Esophagus squamous epithelium (tissue), 5 donors: ENCODE data around the gene HES4. TPM values are rescaled to one million over a fixed set of nuclear protein-coding genes. Genes with fewer than 3 reads are reported as not detected.

Experiments used
- DNase-seq: peaks from one replicate; lab custom pipeline; 2025; lab: John Stamatoyannopoulos, UW
- H3K27ac ChIP-seq, 4 donors: fragments of 200-600 bp; sonication (generic); one replicate each; pipeline ENCODE4 v1.5.1; 2016 to 2019; ENCODE audit warnings: mild to moderate bottlenecking in 1 of 4
- H3K27me3 ChIP-seq, 4 donors: fragments of 200-600 bp; sonication (generic); 1 replicate in 3 of 4; 2 replicates in 1 of 4; pipeline versions ENCODE4 v1.5.1 to v1.6.0; 2017 to 2021; ENCODE audit warnings: antibody characterized with exemption in 1 of 4
- H3K36me3 ChIP-seq, 3 donors: fragments of 200-600 bp; sonication (generic); one replicate each; pipeline ENCODE4 v1.5.1; 2016 to 2019
- H3K4me1 ChIP-seq, 3 donors: fragments of 200-600 bp; sonication (generic); one replicate each; pipeline ENCODE4 v1.5.1; 2017 to 2019
- H3K4me3 ChIP-seq, 4 donors: fragments of 200-600 bp; sonication (generic); 1 replicate in 3 of 4; 2 replicates in 1 of 4; pipeline ENCODE4 v1.5.1; 2016 to 2019; ENCODE audit warnings: mild to moderate bottlenecking in 2 of 4, moderate library complexity in 1 of 4
- H3K9me3 ChIP-seq, 3 donors: fragments of 200-600 bp; sonication (generic); one replicate each; pipeline ENCODE4 v1.5.1; 2016 to 2019
- CTCF ChIP-seq, 6 experiments: fragments of 450-650 bp in 4 of 6; fragments of 200-600 bp in 2 of 6; sonication (generic) in 2 of 6; IDR thresholded peaks; one replicate each; pipeline ENCODE4 v1.5.1; 2016 to 2019; ENCODE audit warnings: antibody characterized with exemption in 6 of 6, mild to moderate bottlenecking in 4 of 6, moderate library complexity in 4 of 6
- POLR2A ChIP-seq, 4 donors: fragments of 450-650 bp; IDR thresholded peaks; one replicate each; pipeline ENCODE4 v1.6.1; 2017; ENCODE audit warnings: antibody characterized with exemption in 4 of 4, mild to moderate bottlenecking in 4 of 4, moderate library complexity in 3 of 4
- WGBS, 2 donors: methylation state at CpG; one replicate each; pipeline ENCODE4 v1.1.5; 2018; 5-methylcytosine and 5-hydroxymethylcytosine counted together
- intact Hi-C: fragments of 100-400 bp; cut with DNase I; formaldehyde crosslinking; loops from one replicate; pipeline ENCODE4 v1.15.0; 2022
- total RNA-seq, 4 donors: library from RNA; depleted of rRNA; stranded (reverse); fragments of >200 nt; gene quantifications; one replicate each; pipeline ENCODE4 v1.1.0, GENCODE V29; 2016
- donor health status: DM: yes; HTN: yes; CAD: no.

The HES4 gene
- total RNA-seq, 4 donors from 2014 or later = 15.1 to 16.2 (median 15.3) TPM

DNA sequence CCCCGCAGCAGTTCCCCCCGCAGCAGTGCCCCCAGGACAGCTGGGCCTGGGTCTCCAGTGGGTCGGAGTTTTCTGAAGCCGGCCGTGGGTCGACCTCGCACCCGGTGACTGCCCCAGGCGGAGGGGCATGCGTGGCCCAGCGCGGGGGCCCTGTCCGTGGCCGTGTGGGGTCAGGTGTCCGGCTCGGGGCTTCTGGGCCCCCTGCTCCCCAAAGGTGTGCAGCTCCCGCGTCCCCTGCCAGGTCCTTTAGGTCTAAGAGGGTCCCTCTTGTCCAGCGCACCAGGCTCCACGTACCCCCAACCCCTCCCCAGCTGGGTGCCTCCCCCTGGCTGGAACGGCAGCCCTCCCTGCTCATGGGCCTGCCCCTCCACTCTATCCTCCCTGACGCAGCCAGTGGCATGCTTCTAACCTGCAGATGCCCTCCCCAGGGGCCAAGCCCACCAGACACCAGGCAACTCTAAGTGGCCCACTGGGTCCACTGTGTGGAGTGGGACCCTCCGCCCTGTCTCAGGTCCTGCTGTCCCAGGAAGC is 5.9 kb upstream of the HES4 start:
- Histone ChIP-seq H3K27ac (no peak overlapping the region), H3K36me3 (no peaks in the 10 kb centered on the region), H3K9me3 (no peaks in the 10 kb centered on the region), H3K27me3 (peaks cover 0 to 65% (median 0%) of the 10 kb centered on the region in 4 donors), H3K4me3 (no peak overlapping the region), H3K4me1 (peaks cover 17 to 47% (median 30%) of the 10 kb centered on the region in 3 donors)
- no CpG with 5 or more reads among the region's 23 CpGs for WGBS, 2 donors
- DNase-seq = no peak
- TF ChIP-seq CTCF (IDR thresholded peaks at IDR 0.05) (no peak), POLR2A (IDR thresholded peaks at IDR 0.05) (no peak)
- intact Hi-C loops = no loop called here

GRCh38 chr1:1004780-1005697 is 5.1 kb upstream of the HES4 start:
- intact Hi-C loops = no loop called here
- DNase-seq = no peak
- 46 to 50% methylated on average over 12 of the region's 21 CpGs for WGBS, 2 donors
- peaks cover 0 to 73% (median 0%) of the 10 kb centered on the region in 4 donors for H3K27me3 ChIP-seq
- TF ChIP-seq CTCF (IDR thresholded peaks at IDR 0.05) (no peak), POLR2A (IDR thresholded peaks at IDR 0.05) (no peak)
- H3K4me1 ChIP-seq = peaks cover 25 to 55% (median 31%) of the 10 kb centered on the region in 3 donors
- H3K27ac ChIP-seq = no peak overlapping the region
- H3K9me3 ChIP-seq = no peaks in the 10 kb centered on the region
- no peak overlapping the region for H3K4me3 ChIP-seq
- H3K36me3 ChIP-seq = no peaks in the 10 kb centered on the region

DNA sequence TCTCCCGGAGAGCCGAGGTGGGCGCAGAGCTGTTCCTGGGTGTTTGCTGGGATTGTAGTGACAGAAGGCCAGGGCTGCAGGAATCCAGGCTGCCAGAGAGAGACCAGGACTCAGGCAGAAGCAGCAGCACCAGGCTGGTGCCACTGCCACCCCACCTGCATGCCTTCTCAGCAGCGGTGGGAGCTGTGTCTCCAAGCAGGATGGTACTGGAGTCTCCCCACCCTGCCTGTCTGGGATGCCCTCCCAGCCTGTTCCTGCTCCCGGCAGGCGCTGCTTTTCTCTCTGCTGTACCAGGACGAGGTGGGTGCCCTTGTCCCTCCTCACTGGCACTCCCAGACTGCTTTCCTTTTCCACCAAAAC is 4.5 kb upstream of the HES4 start:
- 55 to 58% methylated on average over 3 of the region's 7 CpGs for WGBS, 2 donors

DNA sequence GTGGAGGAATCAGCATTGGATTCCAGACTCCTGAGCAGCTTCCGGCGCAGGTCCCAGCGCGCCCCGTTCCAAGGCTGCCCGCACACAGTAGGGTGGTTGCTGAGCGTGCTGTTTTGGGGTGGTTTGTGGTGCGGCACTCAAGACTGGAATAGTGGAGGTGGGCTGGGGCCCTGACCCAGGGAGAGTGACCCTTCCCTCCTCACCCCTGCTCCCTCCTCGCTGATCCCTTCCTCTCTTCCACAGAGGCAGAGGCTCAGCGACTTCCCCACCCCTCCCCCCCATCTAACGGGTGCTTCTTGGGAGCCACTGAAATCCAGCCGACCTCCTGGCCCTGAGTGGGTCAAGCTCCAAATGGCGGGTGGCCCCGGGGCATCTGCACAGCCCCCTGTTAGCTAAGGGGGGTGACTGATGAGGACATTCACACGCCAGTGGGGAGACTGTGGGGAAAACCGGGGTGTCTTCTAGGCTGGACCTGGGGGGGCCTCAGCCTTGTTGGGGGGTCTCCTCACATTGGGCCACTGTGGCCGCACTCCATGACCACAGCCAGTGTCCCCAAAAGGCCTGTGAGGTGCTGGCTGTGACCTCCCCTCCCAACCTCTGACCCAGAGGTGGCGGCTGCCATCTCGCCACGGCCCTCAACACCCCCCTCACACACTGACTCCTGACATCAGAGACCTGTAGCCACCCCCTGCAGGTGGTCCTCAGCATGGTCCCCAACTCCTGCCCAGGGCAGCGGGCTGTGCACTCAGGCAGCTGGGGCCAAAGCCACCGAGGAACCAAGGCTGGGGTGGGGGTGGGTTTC is 3.9 kb upstream of the HES4 start:
- WGBS, 2 donors = 88% methylated on average over 10 of the region's 22 CpGs; no CpG with 5 or more reads in 1 of the 2 donors
- Histone ChIP-seq H3K36me3 (no peaks in the 10 kb centered on the region), H3K27me3 (peaks cover 0 to 85% (median 0%) of the 10 kb centered on the region in 4 donors), H3K27ac (no peak overlapping the region), H3K4me1 (peaks cover 31 to 67% (median 37%) of the 10 kb centered on the region in 3 donors), H3K9me3 (no peaks in the 10 kb centered on the region), H3K4me3 (no peak overlapping the region)
- TF ChIP-seq CTCF (IDR thresholded peaks at IDR 0.05) (no peak), POLR2A (IDR thresholded peaks at IDR 0.05) (no peak)
- intact Hi-C loops = no loop called here
- no peak for DNase-seq

More for the DNA sequence above, 4.5 kb upstream of the HES4 start:
- Histone ChIP-seq H3K36me3 (no peaks in the 10 kb centered on the region), H3K4me1 (peaks cover 31 to 62% (median 31%) of the 10 kb centered on the region in 3 donors), H3K9me3 (no peaks in the 10 kb centered on the region), H3K27me3 (peaks cover 0 to 79% (median 0%) of the 10 kb centered on the region in 4 donors), H3K4me3 (no peak overlapping the region), H3K27ac (no peak overlapping the region)
- no peak for DNase-seq
- no peak for TF ChIP-seq CTCF (IDR thresholded peaks at IDR 0.05)
- no peak for TF ChIP-seq POLR2A (IDR thresholded peaks at IDR 0.05)
- intact Hi-C loops = no loop called here
